Activated CD8-positive, alpha-beta memory T cell treated with anti-CD3 and anti-CD28 coated beads, Interleukin-2, amount 50 U/mL, for 24 hours (primary cell): ENCODE measurements around the gene APOBEC2.

Experiments used
- DNase-seq: peaks from one replicate; pipeline ENCODE4 v3.0.0-alpha.2; 2020; ENCODE audit errors: extremely low read depth

Gene APOBEC2

GRCh38 chr6:41085182-41085581, 32.2 kb downstream of the APOBEC2 start:
- DNase-seq = no peak

GRCh38 chr6:41088451-41088850, 35.4 kb downstream of the APOBEC2 start:
- DNase-seq = no peak

GRCh38 chr6:41090841-41091761, 38.1 kb downstream of the APOBEC2 start:
- no peak for DNase-seq

- no peak for DNase-seq
Measured at GRCh38 chr6:41092421-41093140, 39.6 kb downstream of the APOBEC2 start.

- DNase-seq = no peak
Measured at GRCh38 chr6:41093729-41094128, 40.7 kb downstream of the APOBEC2 start.

- DNase-seq = no peak
Measured at GRCh38 chr6:41097467-41098090, 44.6 kb downstream of the APOBEC2 start.

GRCh38 chr6:41098366-41098765, 45.4 kb downstream of the APOBEC2 start:
- no peak for DNase-seq

GRCh38 chr6:41100871-41101287, 47.9 kb downstream of the APOBEC2 start:
- no peak for DNase-seq

- no peak for DNase-seq
Measured at GRCh38 chr6:41103847-41104246, 50.8 kb downstream of the APOBEC2 start.

GRCh38 chr6:41111017-41111416, 58.0 kb downstream of the APOBEC2 start:
- DNase-seq = no peak
